ENCODE data around the gene RDH13.

Gene RDH13

GRCh38 chr19:55015126-55015525 is 47.8 kb downstream of the RDH13 start:
- TF ChIP-seq ZNF202 (tag by site-specific recombination; IDR thresholded peaks at IDR 0.05; ENCODE audit: borderline replicate concordance) (no peak), PRDM10 (tag by site-specific recombination; IDR thresholded peaks at IDR 0.05) (no peak), ZNF776 (tag by site-specific recombination; IDR thresholded peaks at IDR 0.05; ENCODE audit: borderline replicate concordance) (no peak), ZNF175 (tag by site-specific recombination; IDR thresholded peaks at IDR 0.05) (no peak), ZNF530 (tag by site-specific recombination; IDR thresholded peaks at IDR 0.05; ENCODE audit: low read depth) (no peak), ZNF404 (tag by site-specific recombination; IDR thresholded peaks at IDR 0.05) (no peak), ZBTB1 (tag by site-specific recombination; IDR thresholded peaks at IDR 0.05) (no peak), ZNF37A (tag by site-specific recombination; IDR thresholded peaks at IDR 0.05) (no peak), ZNF19 (tag by site-specific recombination; IDR thresholded peaks at IDR 0.05; ENCODE audit: low read depth) (no peak), ZFP3 (tag by site-specific recombination; IDR thresholded peaks at IDR 0.05; ENCODE audit: low read depth) (no peak), ZNF621 (tag by site-specific recombination; IDR thresholded peaks at IDR 0.05) (no peak), ZNF529 (tag by site-specific recombination; IDR thresholded peaks at IDR 0.05; ENCODE audit: insufficient replicate concordance) (no peak)
- TF ChIP-seq, protein P1, sequence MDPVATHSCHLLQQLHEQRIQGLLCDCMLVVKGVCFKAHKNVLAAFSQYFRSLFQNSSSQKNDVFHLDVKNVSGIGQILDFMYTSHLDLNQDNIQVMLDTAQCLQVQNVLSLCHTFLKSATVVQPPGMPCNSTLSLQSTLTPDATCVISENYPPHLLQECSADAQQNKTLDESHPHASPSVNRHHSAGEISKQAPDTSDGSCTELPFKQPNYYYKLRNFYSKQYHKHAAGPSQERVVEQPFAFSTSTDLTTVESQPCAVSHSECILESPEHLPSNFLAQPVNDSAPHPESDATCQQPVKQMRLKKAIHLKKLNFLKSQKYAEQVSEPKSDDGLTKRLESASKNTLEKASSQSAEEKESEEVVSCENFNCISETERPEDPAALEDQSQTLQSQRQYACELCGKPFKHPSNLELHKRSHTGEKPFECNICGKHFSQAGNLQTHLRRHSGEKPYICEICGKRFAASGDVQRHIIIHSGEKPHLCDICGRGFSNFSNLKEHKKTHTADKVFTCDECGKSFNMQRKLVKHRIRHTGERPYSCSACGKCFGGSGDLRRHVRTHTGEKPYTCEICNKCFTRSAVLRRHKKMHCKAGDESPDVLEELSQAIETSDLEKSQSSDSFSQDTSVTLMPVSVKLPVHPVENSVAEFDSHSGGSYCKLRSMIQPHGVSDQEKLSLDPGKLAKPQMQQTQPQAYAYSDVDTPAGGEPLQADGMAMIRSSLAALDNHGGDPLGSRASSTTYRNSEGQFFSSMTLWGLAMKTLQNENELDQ (tag by site-specific recombination; IDR thresholded peaks at IDR 0.05; ENCODE audit: low read depth): no peak
- TF ChIP-seq, protein P2, sequence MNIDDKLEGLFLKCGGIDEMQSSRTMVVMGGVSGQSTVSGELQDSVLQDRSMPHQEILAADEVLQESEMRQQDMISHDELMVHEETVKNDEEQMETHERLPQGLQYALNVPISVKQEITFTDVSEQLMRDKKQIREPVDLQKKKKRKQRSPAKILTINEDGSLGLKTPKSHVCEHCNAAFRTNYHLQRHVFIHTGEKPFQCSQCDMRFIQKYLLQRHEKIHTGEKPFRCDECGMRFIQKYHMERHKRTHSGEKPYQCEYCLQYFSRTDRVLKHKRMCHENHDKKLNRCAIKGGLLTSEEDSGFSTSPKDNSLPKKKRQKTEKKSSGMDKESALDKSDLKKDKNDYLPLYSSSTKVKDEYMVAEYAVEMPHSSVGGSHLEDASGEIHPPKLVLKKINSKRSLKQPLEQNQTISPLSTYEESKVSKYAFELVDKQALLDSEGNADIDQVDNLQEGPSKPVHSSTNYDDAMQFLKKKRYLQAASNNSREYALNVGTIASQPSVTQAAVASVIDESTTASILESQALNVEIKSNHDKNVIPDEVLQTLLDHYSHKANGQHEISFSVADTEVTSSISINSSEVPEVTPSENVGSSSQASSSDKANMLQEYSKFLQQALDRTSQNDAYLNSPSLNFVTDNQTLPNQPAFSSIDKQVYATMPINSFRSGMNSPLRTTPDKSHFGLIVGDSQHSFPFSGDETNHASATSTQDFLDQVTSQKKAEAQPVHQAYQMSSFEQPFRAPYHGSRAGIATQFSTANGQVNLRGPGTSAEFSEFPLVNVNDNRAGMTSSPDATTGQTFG (tag by site-specific recombination; IDR thresholded peaks at IDR 0.05; ENCODE audit: borderline replicate concordance): no peak
- H3K4me1 ChIP-seq (ENCODE audit: control insufficient read depth, insufficient read depth, low read length): no peaks in the 10 kb centered on the region
- H3K9me3 ChIP-seq (ENCODE audit: control insufficient read depth, insufficient read depth, low read depth, low read length): no peaks in the 10 kb centered on the region
- POLR2A ChIA-PET: no interaction called here
- H3K27ac ChIP-seq (ENCODE audit: extremely low read depth, low read depth, low read length): no peak overlapping the region
- no peak overlapping the region for H3K4me3 ChIP-seq (ENCODE audit: low read depth, low read length)
- H3K36me3 ChIP-seq (ENCODE audit: control insufficient read depth in 2 of 2, insufficient read depth in 1 of 2, low read length in 2 of 2): no peaks in the 10 kb centered on the region
- CTCF ChIA-PET: no interaction called here

- ChIA-PET POLR2A (no interaction called here), CTCF (no interaction called here)
- no peaks in the 10 kb centered on the region for H3K9me3 ChIP-seq (ENCODE audit: control insufficient read depth, insufficient read depth, low read depth, low read length)
- TF ChIP-seq ZFP69B (tag by site-specific recombination; IDR thresholded peaks at IDR 0.05) (no peak), ZNF623 (tag by site-specific recombination; IDR thresholded peaks at IDR 0.05) (no peak), ZNF280D (tag by site-specific recombination; IDR thresholded peaks at IDR 0.05) (no peak), ZNF561 (tag by site-specific recombination; IDR thresholded peaks at IDR 0.05; ENCODE audit: borderline replicate concordance) (no peak), ZNF488 (tag by site-specific recombination; IDR thresholded peaks at IDR 0.05) (no peak), OVOL3 (tag by site-specific recombination; IDR thresholded peaks at IDR 0.05) (no peak), SCRT1 (tag by site-specific recombination; IDR thresholded peaks at IDR 0.05; ENCODE audit: borderline replicate concordance) (no peak), ZNF248 (tag by site-specific recombination; IDR thresholded peaks at IDR 0.05) (no peak), ZNF292 (tag by site-specific recombination; IDR thresholded peaks at IDR 0.05; ENCODE audit: borderline replicate concordance, low read depth) (no peak)
Observed at GRCh38 chr19:55014714-55015113, 48.2 kb downstream of the RDH13 start.

More at GRCh38 chr19:55014714-55015113, 48.2 kb downstream of the RDH13 start:
- H3K4me1 ChIP-seq (ENCODE audit: control insufficient read depth, insufficient read depth, low read length): no peaks in the 10 kb centered on the region
- H3K27ac ChIP-seq (ENCODE audit: extremely low read depth, low read depth, low read length): no peak overlapping the region
- H3K4me3 ChIP-seq (ENCODE audit: low read depth, low read length): no peak overlapping the region
- no peaks in the 10 kb centered on the region for H3K36me3 ChIP-seq (ENCODE audit: control insufficient read depth in 2 of 2, insufficient read depth in 1 of 2, low read length in 2 of 2)
